HepG2 (cell line): ENCODE data around the gene COG4. TPM values are rescaled to one million over a fixed set of nuclear protein-coding genes. Genes with fewer than 3 reads are reported as not detected.
A peak's percentile ranks its signal among the peaks of the same experiment; 100 is the strongest.

ENCODE experiments used
- ATAC-seq: fragments of 200-7000 bp; cut with Tn5 transposase; 3 replicates; pipeline ENCODE4 v1.9.1; 2020; ENCODE audit warnings: mild to moderate bottlenecking, moderate library complexity
- BruUV-seq: library from RNA; stranded (reverse); fragments of 400-500 nt; replicated peaks from 2 replicates; lab custom pipeline; 2021; lab: Mats Ljungman, UMichigan
- CTCF ChIA-PET: fragments of 300-600 bp; formaldehyde crosslinking; extraction: SDS; loops from one replicate; lab custom pipeline; 2021; ENCODE audit warnings: low total read pairs, inconsistent platforms, low intra/inter-chr PET ratio; lab: Yijun Ruan, JAX
- POLR2A ChIA-PET: fragments of 350-600 bp; sonication (Branson Sonifier 250); formaldehyde crosslinking; loops from one replicate; lab custom pipeline; 2020; ENCODE audit warnings: antibody characterized with exemption, inconsistent platforms; lab: Yijun Ruan, JAX
- DNase-seq: peaks from one replicate; pipeline ENCODE4 v3.0.0-alpha.2; 2015; ENCODE audit warnings: low spot score
- FAIRE-seq: peaks from 3 replicates; lab custom pipeline; 2011; peaks lifted over from hg19 to GRCh38; lab: Jason Lieb, UNC
- H2AFZ ChIP-seq: one replicate; pipeline ENCODE4 v1.6.1; 2011; ENCODE audit warnings: low read length, inconsistent platforms
- H3K27ac ChIP-seq: fragments of 300-600 bp; 3 replicates; pipeline ENCODE4 v1.8.0; 2011; ENCODE audit warnings: mixed run types, mild to moderate bottlenecking, mixed read lengths, low read length, inconsistent platforms; ENCODE audit not compliant: insufficient read depth; ENCODE audit errors: extremely low read length
- H3K27me3 ChIP-seq, 2 experiments: fragments of 200-600 bp in 1 of 2; 2 replicates in 1 of 2; 3 replicates in 1 of 2; pipeline versions ENCODE4 v1.6.0 to v1.8.0; 2011; ENCODE audit warnings: low read length in 2 of 2, mild to moderate bottlenecking in 2 of 2, moderate library complexity in 2 of 2, inconsistent platforms in 1 of 2; ENCODE audit not compliant: insufficient read depth in 2 of 2, control insufficient read depth in 1 of 2
- H3K36me3 ChIP-seq, 2 experiments: fragments of 200-600 bp in 1 of 2; replicated peaks in 1 of 2; 2 replicates in 1 of 2; 3 replicates in 1 of 2; pipeline versions ENCODE4 v1.5.1 to v1.8.0; 2011; ENCODE audit warnings: low read length in 2 of 2, inconsistent platforms in 1 of 2; ENCODE audit not compliant: insufficient read depth in 2 of 2, control insufficient read depth in 1 of 2
- H3K4me1 ChIP-seq: 2 replicates; pipeline ENCODE4 v1.5.1; 2012; ENCODE audit warnings: low read length, inconsistent platforms; ENCODE audit not compliant: insufficient read depth
- H3K4me2 ChIP-seq: 2 replicates; pipeline ENCODE4 v1.6.0; 2011; ENCODE audit warnings: low read depth, low read length, inconsistent platforms
- H3K4me3 ChIP-seq, 3 experiments: fragments of 200-600 bp in 1 of 3; sonication (generic), shearing (Covaris generic) in 1 of 3; replicated peaks in 1 of 3; 2 replicates each; pipeline ENCODE4 v1.5.1; 2011 to 2016; ENCODE audit warnings: low read length in 3 of 3, inconsistent platforms in 2 of 3, low read depth in 2 of 3, mild to moderate bottlenecking in 2 of 3, control low read depth in 1 of 3, mixed read lengths in 1 of 3; ENCODE audit not compliant: insufficient read depth in 1 of 3
- H3K79me2 ChIP-seq: one replicate; pipeline ENCODE4 v1.6.1; 2011; ENCODE audit warnings: low read length, inconsistent platforms; ENCODE audit not compliant: insufficient read depth
- H3K9ac ChIP-seq: 2 replicates; pipeline ENCODE4 v1.6.0; 2011; ENCODE audit warnings: mild to moderate bottlenecking, low read depth, low read length, inconsistent platforms; ENCODE audit not compliant: insufficient read depth
- H3K9me3 ChIP-seq: 2 replicates; pipeline ENCODE4 v1.5.1; 2012; ENCODE audit warnings: mild to moderate bottlenecking, low read length
- H4K20me1 ChIP-seq: 2 replicates; pipeline ENCODE4 v1.6.0; 2011; ENCODE audit warnings: inconsistent platforms, mild to moderate bottlenecking, low read length, moderate library complexity; ENCODE audit not compliant: insufficient read depth
- AGO2 ChIP-seq: fragments of 200-400 bp; formaldehyde crosslinking; optimal IDR thresholded peaks from 2 replicates; pipeline ENCODE3; 2017; ENCODE audit warnings: mild to moderate bottlenecking, low read depth, low read length, moderate library complexity
- ETV5 ChIP-seq: IDR thresholded peaks from 2 replicates; pipeline ENCODE4 v1.6.1; 2018; ENCODE audit warnings: missing biosample characterization, missing genetic modification reagents, inconsistent platforms, borderline replicate concordance
- PAF1 ChIP-seq: IDR thresholded peaks from 2 replicates; pipeline ENCODE4 v1.6.1; 2016; ENCODE audit warnings: missing genetic modification reagents, missing compliant biosample characterization
- WGBS: methylation state at CpG from one replicate; pipeline ENCODE4 v1.1.6; 2017; ENCODE audit warnings: low lambda C conversion rate; 5-methylcytosine and 5-hydroxymethylcytosine counted together
- in situ Hi-C: cut with HindIII; loops from 2 replicates; pipeline ENCODE4 v1.10.0; 2017; ENCODE audit warnings: low pct_unique_long_range_greater_than_20kb; ENCODE audit not compliant: extremely low pct_ligation_motif_present
- intact Hi-C: fragments of 100-400 bp; cut with micrococcal nuclease; formaldehyde crosslinking; loops from one replicate; pipeline ENCODE4 v1.10.0; 2022; ENCODE audit not compliant: unreplicated experiment
- polyA plus RNA-seq, 8 experiments: library from polyadenylated mRNA; depleted of rRNA in 3 of 8; stranded (reverse) in 7 of 8; unstranded in 1 of 8; fragments of >200 nt; fragmentation: Illumina TruSeq in 4 of 8; extraction: Trizol in 4 of 8; gene quantifications; 2 replicates each; pipeline versions ENCODE4 v1.2.1 to v1.2.3, GENCODE V29; 2011 to 2016; ENCODE audit warnings: low read depth in 4 of 8, missing spikeins in 1 of 8, mixed read lengths in 1 of 8; ENCODE audit not compliant: insufficient read depth in 1 of 8
- total RNA-seq, 5 experiments: library from RNA; depleted of rRNA; stranded (reverse); fragments of >200 nt; fragmentation: Illumina TruSeq; extraction: Trizol; gene quantifications; 2 replicates each; pipeline ENCODE4 v1.2.3, GENCODE V29; 2016; ENCODE audit warnings: low read depth in 1 of 5
- TF ChIP-seq, protein P1 (sequence below): sonication (generic); formaldehyde crosslinking; IDR thresholded peaks from 2 replicates; pipeline ENCODE4 v1.5.1; 2020; ENCODE audit warnings: mild to moderate bottlenecking, missing genetic modification reagents, moderate library complexity

COG4 gene
- total and polyA plus RNA-seq, 2 of the 13 experiments (the other 11 are each of a cell fraction or from before 2014, with no cell fraction given) = 51.1 to 73.8 TPM

DNA sequence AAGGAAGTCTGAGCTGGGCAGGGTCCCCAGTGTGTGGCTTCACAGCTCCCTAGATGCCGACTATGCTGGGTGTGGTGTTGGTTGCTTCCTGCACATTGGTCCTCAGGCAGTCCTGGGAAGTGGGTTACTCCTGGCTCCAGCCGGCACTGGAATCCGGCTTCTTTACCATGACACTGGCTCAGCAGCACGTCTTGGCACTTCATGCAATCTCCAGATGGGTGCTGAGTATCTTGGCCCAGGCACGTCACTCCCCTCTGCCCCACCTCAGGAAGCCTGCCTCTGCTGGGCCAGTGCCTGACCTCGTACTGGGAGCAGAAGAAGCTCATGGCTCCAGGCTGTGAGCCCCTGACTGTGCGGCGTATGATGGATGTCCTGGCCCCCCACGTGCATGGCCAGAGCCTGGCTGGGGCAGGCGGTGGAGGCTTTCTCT, 44.4 kb downstream of the COG4 start:
- POLR2A ChIA-PET = interaction anchor here (0.7 to 5.7 kb wide), 3 partner anchors 51 to 98 kb away, joined by 3 to 28 read pairs (median 4); no protein-coding TSS in a partner anchor
- Histone ChIP-seq H3K9ac (no peak overlapping the region), H3K27me3 (no peaks in the 10 kb centered on the region), H3K36me3 (peaks cover 28 to 49% of the 10 kb centered on the region in 2 experiments), H3K27ac (no peak overlapping the region), H4K20me1 (no peaks in the 10 kb centered on the region), H3K9me3 (no peaks in the 10 kb centered on the region), H3K79me2 (no peaks in the 10 kb centered on the region), H3K4me2 (no peak overlapping the region), H3K4me3 (no peak overlapping the region), H3K4me1 (peaks cover 12% of the 10 kb centered on the region), H2AFZ (no peak overlapping the region)
- DNase-seq (no peak), FAIRE-seq (no peak), ATAC-seq (no peak)
- TF ChIP-seq, protein P1, sequence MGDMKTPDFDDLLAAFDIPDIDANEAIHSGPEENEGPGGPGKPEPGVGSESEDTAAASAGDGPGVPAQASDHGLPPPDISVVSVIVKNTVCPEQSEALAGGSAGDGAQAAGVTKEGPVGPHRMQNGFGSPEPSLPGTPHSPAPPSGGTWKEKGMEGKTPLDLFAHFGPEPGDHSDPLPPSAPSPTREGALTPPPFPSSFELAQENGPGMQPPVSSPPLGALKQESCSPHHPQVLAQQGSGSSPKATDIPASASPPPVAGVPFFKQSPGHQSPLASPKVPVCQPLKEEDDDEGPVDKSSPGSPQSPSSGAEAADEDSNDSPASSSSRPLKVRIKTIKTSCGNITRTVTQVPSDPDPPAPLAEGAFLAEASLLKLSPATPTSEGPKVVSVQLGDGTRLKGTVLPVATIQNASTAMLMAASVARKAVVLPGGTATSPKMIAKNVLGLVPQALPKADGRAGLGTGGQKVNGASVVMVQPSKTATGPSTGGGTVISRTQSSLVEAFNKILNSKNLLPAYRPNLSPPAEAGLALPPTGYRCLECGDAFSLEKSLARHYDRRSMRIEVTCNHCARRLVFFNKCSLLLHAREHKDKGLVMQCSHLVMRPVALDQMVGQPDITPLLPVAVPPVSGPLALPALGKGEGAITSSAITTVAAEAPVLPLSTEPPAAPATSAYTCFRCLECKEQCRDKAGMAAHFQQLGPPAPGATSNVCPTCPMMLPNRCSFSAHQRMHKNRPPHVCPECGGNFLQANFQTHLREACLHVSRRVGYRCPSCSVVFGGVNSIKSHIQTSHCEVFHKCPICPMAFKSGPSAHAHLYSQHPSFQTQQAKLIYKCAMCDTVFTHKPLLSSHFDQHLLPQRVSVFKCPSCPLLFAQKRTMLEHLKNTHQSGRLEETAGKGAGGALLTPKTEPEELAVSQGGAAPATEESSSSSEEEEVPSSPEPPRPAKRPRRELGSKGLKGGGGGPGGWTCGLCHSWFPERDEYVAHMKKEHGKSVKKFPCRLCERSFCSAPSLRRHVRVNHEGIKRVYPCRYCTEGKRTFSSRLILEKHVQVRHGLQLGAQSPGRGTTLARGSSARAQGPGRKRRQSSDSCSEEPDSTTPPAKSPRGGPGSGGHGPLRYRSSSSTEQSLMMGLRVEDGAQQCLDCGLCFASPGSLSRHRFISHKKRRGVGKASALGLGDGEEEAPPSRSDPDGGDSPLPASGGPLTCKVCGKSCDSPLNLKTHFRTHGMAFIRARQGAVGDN (CRISPR knock-in tag) = 0 out of 2 replicates have a peak, but pooled peaks have one; percentile 1
- TF ChIP-seq ETV5 (CRISPR knock-in tag) = 0 out of 2 replicates have a peak, but pooled peaks have one; percentile 9
- TF ChIP-seq PAF1 (CRISPR knock-in tag) = no peak
- peak; percentile 72 for TF ChIP-seq AGO2
- in situ Hi-C loops (no loop called here), intact Hi-C loops (no loop called here)
- WGBS = 71% methylated on average over 5 of the region's 10 CpGs
- BruUV-seq = no TSS peak
- CTCF ChIA-PET = no interaction called here
